IMR-90 (cell line): ENCODE measurements around the gene ATP9B.

Experiments used
- CHD1 ChIP-seq: IDR thresholded peaks from 2 replicates; pipeline ENCODE4 v1.6.1; 2012; ENCODE audit warnings: low read depth, low read length, improper control_type of control experiment
- FOS ChIP-seq: fragments of 150-350 bp; IDR thresholded peaks from 2 replicates; pipeline ENCODE4 v1.6.1; 2016; ENCODE audit warnings: low read depth, low read length
- MAFK ChIP-seq: IDR thresholded peaks from 2 replicates; pipeline ENCODE4 v1.6.1; 2012; ENCODE audit warnings: low read depth, low read length, improper control_type of control experiment
- MXI1 ChIP-seq: IDR thresholded peaks from 2 replicates; pipeline ENCODE4 v1.6.1; 2012; ENCODE audit warnings: low read depth, mild to moderate bottlenecking, low read length, moderate library complexity, borderline replicate concordance
- POLR2A ChIP-seq: IDR thresholded peaks from 2 replicates; pipeline ENCODE4 v1.6.1; 2012; ENCODE audit warnings: mild to moderate bottlenecking, low read depth, low read length
- TF ChIP-seq, protein P1 (sequence below): conservative IDR thresholded peaks from 2 replicates; pipeline ENCODE4 v1.5.1; 2012; ENCODE audit warnings: mild to moderate bottlenecking, low read depth, low read length, improper control_type of control experiment
- TF ChIP-seq, protein P2 (sequence below): fragments of 150-350 bp; IDR thresholded peaks from 2 replicates; pipeline ENCODE4 v1.6.1; 2016; ENCODE audit warnings: low read depth, mild to moderate bottlenecking, low read length, moderate library complexity, borderline replicate concordance

DNA sequence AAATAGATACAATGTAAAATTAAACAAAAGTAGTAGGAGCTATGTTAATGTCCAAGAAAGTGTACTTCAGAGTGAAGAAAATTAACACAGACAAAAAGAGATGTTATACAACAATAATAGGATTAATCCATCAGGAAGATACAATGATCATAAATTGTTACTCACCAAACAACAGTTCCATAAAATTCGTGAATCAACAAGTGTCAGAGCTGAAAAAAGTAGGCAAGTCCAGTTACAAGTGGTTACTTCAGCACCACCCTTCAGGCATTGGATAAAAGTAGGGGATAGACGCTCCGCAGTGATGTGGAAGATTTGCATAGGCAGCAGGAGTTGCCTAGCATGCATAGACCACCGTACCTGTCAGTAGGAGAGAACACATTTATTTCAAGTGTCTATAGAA lies 77.8 kb downstream of the ATP9B start:
- no peak for TF ChIP-seq POLR2A
- TF ChIP-seq, protein P1, sequence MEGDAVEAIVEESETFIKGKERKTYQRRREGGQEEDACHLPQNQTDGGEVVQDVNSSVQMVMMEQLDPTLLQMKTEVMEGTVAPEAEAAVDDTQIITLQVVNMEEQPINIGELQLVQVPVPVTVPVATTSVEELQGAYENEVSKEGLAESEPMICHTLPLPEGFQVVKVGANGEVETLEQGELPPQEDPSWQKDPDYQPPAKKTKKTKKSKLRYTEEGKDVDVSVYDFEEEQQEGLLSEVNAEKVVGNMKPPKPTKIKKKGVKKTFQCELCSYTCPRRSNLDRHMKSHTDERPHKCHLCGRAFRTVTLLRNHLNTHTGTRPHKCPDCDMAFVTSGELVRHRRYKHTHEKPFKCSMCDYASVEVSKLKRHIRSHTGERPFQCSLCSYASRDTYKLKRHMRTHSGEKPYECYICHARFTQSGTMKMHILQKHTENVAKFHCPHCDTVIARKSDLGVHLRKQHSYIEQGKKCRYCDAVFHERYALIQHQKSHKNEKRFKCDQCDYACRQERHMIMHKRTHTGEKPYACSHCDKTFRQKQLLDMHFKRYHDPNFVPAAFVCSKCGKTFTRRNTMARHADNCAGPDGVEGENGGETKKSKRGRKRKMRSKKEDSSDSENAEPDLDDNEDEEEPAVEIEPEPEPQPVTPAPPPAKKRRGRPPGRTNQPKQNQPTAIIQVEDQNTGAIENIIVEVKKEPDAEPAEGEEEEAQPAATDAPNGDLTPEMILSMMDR: no peak
- no peak for TF ChIP-seq MXI1
- TF ChIP-seq, protein P2, sequence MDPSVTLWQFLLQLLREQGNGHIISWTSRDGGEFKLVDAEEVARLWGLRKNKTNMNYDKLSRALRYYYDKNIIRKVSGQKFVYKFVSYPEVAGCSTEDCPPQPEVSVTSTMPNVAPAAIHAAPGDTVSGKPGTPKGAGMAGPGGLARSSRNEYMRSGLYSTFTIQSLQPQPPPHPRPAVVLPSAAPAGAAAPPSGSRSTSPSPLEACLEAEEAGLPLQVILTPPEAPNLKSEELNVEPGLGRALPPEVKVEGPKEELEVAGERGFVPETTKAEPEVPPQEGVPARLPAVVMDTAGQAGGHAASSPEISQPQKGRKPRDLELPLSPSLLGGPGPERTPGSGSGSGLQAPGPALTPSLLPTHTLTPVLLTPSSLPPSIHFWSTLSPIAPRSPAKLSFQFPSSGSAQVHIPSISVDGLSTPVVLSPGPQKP: no peak
- TF ChIP-seq FOS: no peak
- TF ChIP-seq CHD1: no peak
- TF ChIP-seq MAFK: 0 out of 2 replicates have a peak, but pooled peaks have one; percentile 2
